Measurements from ENCODE around the gene TNNT2. TPM values are rescaled to one million over a fixed set of nuclear protein-coding genes. Genes with fewer than 3 reads are reported as not detected.

Gene TNNT2
- total RNA-seq, 1 donor from 2014 or later, result 9.7 TPM

DNA sequence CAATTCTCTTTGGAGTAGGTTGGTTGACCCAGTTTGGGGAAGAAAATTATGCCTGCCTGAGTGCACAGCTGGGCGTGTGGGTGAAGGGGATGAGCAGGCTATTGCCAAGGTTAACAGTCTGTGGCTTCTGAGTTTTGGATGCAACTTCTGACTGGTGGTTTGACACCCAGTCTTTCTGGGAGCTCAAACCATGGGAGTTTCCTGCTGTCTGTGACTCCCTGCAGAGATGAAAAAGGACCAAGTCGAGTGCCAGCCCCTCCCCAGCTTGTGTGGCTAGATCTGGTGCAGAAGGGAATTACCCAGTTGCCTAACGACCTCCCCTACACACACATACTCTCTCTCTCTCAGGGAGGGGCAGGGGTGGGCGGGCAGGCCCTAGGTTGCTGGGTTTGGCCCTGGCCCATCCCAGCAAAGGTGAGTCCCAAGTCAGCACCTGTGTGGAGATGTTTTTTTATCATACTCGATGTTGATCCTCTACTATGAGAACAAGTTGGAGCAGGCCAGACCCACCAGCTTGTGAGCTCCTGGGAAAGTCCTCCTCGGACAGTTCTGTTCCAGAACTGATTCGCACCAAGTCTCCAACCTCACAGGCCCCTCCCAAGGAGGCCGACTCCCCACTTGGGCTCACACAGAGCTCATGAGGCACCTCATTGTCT, 66.0 kb downstream of the TNNT2 start:
- no peak for DNase-seq

DNA sequence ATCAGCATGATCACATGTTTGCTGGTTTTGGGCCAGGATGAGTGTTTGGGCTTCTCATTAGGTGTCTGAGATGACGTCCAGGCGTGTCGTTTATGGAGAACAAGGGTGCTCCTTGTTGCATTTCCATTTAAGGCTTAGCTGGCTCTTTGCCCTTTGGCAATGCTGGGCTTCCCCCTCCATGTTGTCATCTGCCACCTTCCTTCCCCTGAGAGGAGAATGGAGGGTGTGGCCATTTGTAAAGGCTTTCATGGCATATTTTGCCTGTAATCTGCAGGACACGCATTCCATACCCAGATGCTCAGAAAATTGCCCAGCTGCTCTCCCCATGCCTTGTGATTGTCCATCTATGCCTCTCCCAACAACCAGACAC, 66.5 kb downstream of the TNNT2 start:
- peak; percentile 31 for DNase-seq

DNA sequence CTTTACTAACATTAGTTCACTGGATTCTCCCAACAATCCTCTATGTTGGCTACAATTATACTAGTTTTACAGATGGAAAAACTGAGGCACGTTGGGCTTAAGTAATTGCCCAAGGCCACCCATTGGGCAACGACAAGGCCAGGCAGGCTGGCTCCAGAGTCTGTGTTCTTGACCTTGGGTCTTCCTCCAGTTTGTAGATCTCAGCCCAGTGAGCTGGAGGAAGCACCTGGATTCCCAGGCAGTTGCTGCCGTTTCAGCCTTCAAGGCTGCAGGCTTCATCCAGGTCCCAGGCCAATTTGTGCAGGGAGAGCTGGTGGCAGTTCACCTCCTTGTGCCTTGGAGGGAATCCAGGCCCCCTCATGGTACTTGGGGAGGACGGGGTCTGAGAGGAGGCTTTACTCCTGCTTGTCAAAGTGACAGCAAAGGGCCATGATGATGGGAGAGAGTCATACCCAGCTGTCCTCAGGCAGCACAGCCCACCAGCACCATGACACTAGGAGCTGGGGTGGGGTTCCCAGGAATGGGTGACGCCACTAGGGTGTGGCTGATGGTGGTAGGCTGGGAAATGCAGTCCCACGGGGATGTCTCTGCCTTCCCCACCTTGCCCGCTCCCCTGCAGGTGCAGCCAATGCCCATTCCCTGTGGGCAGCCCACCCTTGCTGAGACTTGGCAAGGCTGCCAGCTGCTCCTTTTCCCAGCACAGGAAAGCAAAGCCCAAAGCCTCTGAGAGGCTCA, 67.1 kb downstream of the TNNT2 start:
- DNase-seq, result no peak

DNA sequence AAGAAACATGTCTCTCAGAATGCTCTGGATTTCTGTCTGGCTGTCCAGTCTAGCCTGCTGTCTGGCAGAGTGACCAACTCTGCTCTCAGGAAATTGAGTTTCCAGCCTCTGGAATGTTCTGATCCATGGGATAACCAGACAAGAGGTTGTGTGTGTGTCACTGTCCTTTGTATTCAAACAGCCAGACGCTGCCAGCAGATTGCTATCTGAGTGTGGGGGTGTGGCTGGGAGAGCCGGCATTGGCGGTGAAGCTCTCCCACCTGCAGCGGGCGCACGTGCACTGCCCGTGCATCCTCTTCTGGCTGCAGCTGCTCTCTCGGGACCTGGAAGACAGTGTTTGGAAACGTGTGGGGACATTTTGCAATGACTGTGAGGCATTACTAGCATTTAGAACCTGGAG, 68.1 kb downstream of the TNNT2 start:
- DNase-seq, result peak; percentile 25

Other genes starting within 250 kb of the TNNT2 start
- 57.1 TPM for gene TMEM9, start 223.2 kb downstream of the TNNT2 start, total RNA-seq
- gene IGFN1, start 186.9 kb downstream of the TNNT2 start, total RNA-seq, result 3.6 TPM
- 151 TPM for gene PKP1, start 94.2 kb downstream of the TNNT2 start, total RNA-seq
- 35.7 TPM for gene LAD1, start 21.6 kb upstream of the TNNT2 start, total RNA-seq
- gene TNNI1, start 44.0 kb upstream of the TNNT2 start, total RNA-seq, result 49.3 TPM
- gene PHLDA3, start 91.5 kb upstream of the TNNT2 start, total RNA-seq, result 29.3 TPM
- gene CSRP1, start 129.4 kb upstream of the TNNT2 start, total RNA-seq, result 91.8 TPM
- 19.4 TPM for gene NAV1, start 161.4 kb upstream of the TNNT2 start, total RNA-seq

Data from skin of body (tissue), 2 donors.